Measurements from ENCODE around the gene MPV17.
"Not testable (repeated sequence)": the region's sequence is repeated elsewhere in the genome, so short reads cannot be mapped to it uniquely, and the experiment has no call there.

MPV17 gene

GRCh38 chr2:27322766-27323595 lies at the start of gene MPV17:
Gene MPV17, minus strand, starts transcription at chr2:27323097. Its CDS starts 580 bp downstream, at chr2:27322517.
- peak; percentile 89 for DNase-seq

DNA sequence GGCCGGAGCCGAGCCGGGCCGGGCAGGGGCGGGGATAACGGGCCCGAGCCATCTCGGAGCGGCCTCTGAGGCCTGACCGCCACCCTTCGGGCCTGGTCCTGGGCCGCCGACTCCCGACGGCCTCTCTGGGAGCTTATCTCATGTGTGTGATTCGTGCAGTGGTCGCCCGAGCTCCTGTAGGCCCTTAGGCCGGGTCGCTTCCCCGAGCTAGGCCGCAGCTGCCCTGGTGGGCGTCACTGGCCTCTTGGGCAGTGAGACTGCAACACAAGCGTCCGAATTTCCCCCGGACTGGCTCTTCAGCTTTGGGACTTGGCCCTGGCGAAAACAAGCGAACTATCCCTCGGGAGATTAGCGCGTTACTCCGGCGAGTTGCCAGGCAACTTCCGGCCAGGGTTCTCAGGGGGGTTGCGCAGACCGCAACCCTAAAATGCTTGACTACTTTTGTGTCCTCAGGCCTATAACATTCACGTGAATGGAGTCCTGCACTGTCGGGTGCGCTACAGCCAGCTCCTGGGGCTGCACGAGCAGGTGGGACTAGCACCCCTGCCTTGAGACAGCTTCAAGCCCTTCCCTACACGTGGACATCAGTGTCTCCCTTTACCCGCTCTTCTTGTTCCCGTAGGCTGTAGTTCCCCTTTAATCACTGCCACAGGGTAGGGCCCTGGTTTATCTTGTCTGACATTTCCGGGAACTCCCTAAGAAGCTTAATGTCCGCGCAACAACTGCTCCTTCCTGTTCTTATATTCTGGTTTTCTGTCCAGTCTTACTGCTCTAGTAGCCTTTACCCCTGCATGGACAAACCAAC lies 48.1 kb upstream of the MPV17 start:
- peak; percentile 30 for DNase-seq

DNA sequence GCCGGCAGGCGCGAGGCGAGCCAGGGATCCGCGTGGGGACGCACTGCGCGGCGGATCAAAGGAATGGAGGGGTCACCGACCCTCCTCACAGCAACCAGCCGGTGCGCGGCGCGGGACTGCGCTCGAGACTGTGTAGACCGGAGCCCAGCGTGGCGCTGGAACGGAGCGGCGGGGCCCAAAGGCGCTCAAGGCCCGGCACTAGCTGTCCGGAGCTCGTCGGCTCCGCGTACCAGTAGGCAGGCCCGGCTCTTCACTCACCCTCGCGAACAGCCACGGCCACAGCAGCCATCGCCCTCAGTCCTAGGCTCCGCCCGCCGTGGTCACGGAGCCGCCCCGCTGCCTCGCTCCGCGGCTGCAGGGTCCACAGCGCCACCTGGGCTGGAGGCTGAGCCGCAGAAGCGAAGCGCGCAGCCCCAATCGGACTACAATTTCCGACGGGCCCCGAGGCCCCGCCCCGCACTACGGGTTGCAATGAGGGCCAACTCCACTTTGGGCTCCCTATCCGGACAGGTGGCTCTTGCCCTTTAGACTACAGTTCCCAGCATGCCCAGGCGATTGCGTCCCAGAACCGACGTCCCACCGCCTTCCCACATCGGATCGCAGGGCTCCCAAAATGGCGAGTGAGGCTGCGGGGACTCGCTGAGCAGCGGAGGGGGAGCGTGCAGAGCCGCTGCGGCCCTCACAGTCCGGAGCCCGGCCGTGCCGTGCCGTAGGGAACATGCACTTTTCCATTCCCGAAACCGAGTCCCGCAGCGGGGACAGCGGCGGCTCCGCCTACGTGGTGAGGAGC lies 47.3 kb upstream of the MPV17 start, which contains the start of the genes EIF2B4 and SNX17:
Gene EIF2B4, minus strand, starts transcription at position 313 of the 790 bp plus-strand sequence. Its CDS starts 24 bp downstream, at position 289.
Gene SNX17, plus strand, starts transcription at position 591 of the 790 bp plus-strand sequence. Its CDS starts 128 bp downstream, at position 719.
- DNase-seq: peak; percentile 96

GRCh38 chr2:27369471-27370025 lies 46.7 kb upstream of the MPV17 start:
- peak; percentile 66 for DNase-seq

GRCh38 chr2:27363933-27364332 lies 41.0 kb upstream of the MPV17 start:
- no peak for DNase-seq

DNA sequence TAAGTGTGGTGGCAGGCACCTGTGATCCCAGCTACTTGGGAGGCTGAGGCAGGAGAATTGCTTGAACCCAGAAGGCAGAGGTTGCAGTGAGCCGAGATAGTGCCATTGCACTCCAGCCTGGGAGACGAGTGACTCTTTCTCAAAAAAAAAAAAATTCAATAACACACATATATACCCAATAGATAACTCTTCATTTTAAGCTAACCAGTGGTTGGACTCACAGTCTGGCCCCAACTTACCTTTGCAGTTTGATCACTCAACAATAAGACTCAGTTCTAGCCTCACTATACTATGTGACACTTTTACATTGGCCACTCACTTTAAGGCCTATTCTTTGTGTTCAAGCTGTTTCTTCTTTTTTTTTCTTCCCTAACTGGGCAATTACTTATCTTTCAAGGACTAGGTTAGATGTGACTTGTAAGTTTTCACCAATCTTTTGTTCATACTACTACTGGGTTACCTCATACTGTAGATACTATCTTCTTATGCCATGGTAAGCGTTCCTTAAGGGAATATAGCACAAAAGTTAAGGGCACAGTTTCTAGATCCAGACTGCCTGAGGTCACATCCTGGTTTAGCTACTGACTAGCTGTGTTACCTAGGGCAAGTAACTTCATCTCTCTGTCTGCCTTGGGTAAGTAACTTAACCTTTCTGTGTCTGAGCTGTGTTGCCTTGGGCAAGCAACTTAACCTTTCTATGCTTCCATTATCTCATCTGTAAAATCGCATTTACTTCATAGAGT lies 40.0 kb upstream of the MPV17 start:
- no peak for DNase-seq

DNA sequence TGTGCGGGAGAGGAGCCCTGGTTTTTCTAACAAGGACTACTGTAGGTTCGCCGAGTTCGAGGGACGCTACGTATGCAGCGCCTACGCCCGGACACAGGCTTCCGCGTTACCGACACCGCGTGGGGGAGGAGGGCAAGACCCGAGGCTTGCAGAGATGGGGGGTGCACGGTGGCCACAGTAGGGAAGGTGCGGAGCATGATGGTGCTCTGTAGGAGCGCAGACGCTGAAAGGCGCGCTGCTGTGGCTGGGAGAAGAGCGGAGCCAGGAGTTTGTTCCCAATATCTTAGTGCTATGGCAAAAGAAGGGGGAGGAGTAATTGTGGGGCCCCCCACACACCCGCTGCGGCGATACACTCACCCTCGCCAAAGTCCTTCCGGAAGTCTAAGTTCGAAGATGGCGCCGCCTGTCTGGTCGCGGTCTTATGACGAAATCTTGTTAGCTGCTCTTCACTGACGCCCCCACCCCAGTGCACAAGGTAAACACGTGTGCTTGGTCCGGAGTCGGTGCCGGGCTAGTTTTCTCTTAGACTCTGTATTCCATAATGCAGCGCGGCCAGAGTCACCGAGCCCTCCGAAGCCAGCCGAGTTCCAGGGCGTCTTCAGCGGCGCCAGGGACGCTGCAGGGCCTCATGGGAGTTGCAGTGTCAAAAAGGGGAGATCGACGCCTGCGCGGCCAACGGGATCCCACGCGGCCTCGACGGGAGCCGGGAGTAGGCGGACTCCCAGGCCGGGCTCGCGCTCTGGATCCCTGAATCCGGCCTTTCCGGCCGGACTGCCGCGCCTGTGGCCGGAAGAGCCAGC lies 33.7 kb upstream of the MPV17 start, which contains the start of gene GTF3C2:
Gene GTF3C2, minus strand, starts transcription at position 383 of the 800 bp plus-strand sequence. CDS start 13,210 bp downstream, outside the sequence.
- DNase-seq: peak; percentile 96

DNA sequence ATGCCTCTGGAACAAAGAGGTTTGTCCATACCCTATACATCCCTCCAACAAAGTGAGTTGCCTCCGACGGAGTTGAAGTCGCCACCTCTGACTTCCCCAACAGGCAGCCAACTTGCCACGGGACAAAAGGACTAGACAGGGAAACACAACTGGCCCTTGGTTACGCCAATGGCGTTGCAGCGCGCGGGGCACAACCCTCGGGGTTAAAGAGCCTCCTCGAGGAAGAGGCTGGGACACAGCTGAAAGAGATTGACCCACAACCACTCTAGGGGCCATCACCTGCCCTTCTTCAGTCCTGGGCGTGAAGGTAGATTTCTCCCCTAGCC lies 33.1 kb upstream of the MPV17 start:
- peak; percentile 52 for DNase-seq

- DNase-seq: no peak
Observed at GRCh38 chr2:27354597-27354927, 31.7 kb upstream of the MPV17 start.

DNA sequence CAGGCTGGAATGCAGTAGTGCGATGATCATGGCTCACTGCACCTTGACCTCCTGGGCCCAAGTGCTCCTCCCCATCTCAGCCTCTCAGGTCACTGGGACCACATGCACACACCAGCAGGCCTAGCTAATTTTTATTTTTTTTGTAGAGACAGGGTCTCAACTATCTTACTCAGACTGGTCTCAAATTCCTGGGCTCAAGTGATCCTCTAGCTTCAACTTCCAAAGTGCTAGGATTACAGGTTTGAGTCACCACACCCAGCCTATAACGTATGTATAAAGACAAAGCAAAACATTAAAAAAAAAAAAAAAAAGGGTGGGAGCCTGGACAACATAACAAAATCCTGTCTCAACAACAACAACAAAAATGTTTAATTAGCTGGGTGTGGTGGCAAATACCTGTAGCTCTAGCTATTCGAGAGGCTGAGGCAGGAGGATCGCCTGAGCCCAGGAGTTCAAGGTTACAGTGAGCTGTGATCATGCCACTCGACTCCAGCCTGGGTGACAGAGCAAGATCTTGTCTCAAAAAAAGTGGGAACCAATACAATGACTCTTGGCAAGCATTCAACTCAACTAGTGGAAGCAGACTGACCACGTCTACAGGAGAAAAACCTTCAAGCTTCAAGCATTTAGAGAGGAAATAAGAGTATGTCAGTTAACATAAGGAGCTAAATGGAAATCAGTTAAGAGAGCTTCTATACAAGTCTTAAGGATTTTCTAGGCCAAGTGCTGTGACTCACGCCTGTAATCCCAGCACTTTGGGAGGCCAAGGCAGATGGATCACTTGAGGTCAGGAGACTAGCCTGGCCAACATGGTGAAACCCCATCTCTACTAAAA lies 31.1 kb upstream of the MPV17 start:
- no peak for DNase-seq

DNA sequence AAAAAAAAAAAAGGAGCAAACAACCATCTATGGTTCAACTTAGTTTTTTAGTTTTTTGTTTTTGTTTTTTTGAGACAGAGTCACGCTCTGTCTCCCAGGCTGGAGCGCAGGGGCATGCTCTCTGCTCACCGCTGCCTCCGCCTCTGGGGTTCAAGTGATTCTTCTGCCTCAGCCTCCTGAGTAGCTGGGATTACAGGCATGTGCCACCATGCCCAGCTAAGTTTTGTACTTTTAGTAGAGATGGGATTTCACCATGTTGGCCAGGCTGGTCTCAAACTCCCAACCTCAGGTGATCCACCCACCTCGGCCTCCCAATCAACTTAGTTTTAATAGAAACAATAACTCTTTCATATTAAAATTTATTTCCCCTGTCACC lies 30.5 kb upstream of the MPV17 start:
- DNase-seq: not testable (repeated sequence)

DNA sequence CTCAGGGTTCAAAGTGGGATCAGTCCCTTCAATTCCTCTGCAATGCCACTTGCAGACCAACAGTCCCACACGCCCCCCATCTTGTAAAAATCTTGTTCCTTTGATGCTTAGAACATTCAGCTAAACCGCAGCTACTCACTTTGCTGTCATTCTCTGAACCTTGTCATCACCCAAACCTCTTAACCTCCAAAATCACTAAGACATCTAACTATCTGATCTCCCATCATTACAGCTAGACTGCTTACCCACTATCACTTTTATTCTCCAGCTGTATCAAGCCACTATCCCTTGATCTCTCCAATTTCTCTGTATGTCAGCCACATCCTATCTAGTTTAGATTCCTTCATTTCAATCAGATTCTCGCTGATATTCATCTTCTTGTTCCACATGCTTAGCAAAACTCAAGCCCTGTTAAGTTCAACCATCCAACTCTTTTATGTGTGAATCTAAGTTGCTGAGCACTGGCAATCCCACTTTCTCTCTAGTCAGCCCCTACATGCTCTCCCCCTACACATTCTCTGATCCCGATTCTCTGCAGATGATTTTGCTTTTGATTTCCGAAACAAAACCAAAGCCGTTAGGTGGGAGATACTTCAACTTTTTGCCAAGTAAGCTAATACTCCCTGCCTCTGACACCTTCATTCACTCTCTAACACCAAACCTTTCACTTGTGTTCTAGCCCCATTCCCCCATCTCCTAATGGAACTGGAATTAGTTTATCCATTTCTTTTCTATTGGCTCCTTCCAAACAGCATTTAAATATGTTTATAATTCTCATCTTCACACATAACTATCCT lies 29.1 kb upstream of the MPV17 start:
- no peak for DNase-seq

GRCh38 chr2:27350106-27350693 lies 27.3 kb upstream of the MPV17 start:
- DNase-seq: no peak

- DNase-seq: no peak
Observed at GRCh38 chr2:27347641-27348040, 24.7 kb upstream of the MPV17 start.

DNA sequence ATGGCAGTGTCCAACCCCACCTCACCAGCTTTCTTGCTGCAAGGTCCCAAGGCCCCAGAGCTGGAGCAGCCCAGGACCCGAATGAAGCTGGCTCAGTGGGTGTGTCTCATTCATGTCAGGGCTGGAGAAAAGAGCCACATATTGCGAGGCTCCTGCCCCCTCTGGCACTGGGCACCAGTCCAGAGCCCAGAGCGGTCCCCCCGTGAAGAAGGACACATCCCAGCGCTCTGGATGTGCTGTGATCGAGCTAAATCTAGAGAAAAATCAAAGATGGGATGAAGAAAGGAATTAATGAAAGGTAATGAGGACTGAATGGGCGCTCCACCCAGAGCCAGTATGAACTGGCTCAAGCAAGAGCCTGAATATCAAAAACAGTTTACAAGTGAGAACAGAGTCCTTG lies 13.3 kb upstream of the MPV17 start:
- no peak for DNase-seq

- DNase-seq: no peak
Observed at GRCh38 chr2:27335311-27335710, 12.4 kb upstream of the MPV17 start.

DNA sequence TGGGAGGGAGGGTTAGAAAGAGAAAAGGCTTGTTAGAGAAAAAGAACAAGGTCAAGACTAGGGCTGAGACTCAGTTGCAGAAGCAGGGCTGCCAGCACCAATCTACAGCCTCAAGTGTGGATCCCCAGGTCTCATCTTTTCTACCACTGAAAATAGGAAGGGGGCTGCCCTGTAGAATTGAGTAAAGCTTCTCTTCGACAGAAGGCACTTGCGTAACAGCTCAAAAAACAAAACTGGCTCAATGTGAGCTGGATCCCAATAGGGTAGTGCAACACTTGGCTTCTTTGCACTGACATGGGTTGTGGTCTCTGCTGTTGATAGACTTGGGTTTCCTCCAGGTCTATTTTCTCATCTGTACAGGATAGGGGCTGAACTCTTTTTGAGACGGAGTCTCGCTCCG lies 1.8 kb upstream of the MPV17 start:
- DNase-seq: no peak

DNA sequence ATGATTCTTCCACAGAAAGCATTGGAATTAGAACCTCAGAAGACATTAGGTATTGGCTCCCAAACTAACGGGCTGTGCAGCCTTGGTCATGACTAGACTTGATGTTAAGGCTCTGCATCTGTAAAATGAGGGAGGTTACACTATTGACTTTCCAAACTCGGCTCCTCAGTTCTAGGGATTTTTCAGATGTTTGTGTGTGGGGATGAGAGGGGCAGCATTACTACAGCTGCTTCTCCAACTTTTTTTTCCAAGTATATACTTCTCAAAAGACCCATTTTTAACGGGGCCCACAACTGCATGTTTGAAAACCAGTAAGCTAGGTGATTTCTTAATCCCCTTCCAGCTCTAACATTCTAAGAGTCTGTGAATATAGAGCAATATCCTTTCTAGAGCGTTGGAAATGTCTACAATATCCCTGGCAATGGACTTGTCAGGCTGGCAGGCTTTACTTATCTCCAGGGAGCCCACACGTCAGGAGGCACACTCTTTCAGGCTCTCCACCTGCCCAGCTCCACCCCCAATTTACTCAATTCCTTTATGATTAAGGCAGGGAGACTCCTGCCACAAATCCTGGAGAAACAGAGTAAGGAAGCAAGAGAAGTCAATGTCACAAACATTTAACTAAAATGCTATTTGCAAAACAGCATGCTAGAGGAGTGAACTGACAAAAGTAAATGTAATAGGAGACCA lies 844 bp upstream of the MPV17 start:
- peak; percentile 24 for DNase-seq
